GM12878 (cell line): ENCODE data around the gene ZNF692. TPM values are rescaled to one million over a fixed set of nuclear protein-coding genes. Genes with fewer than 3 reads are reported as not detected.

Experiments
- ATAC-seq: fragments of 200-7000 bp; cut with Tn5 transposase; 3 replicates; pipeline ENCODE4 v1.9.1; 2020; ENCODE audit warnings: mild to moderate bottlenecking, moderate library complexity
- BruUV-seq: library from RNA; stranded (reverse); fragments of 400-500 nt; replicated peaks from 2 replicates; lab custom pipeline; 2021; lab: Mats Ljungman, UMichigan
- CTCF ChIA-PET: fragments of 300-600 bp; sonication (Branson Sonifier 250); formaldehyde crosslinking; extraction: SDS; loops from one replicate; lab custom pipeline; 2021; ENCODE audit warnings: inconsistent platforms; lab: Yijun Ruan, JAX
- POLR2A ChIA-PET: fragments of 350-600 bp; formaldehyde crosslinking; extraction: SDS; loops from one replicate; lab custom pipeline; 2021; ENCODE audit warnings: inconsistent platforms; lab: Charles Lee
- RAD21 ChIA-PET: fragments of 300-600 bp; sonication (Branson Sonifier 250); formaldehyde crosslinking; loops from one replicate; lab custom pipeline; 2023; ENCODE audit warnings: antibody characterized with exemption; ENCODE audit not compliant: unreplicated experiment; lab: Charles Lee
- SMC1A ChIA-PET: fragments of 300-600 bp; sonication (Branson Sonifier 250); formaldehyde crosslinking; loops from one replicate; lab custom pipeline; 2023; ENCODE audit not compliant: unreplicated experiment, uncharacterized antibody; lab: Charles Lee
- DNase-seq: peaks from one replicate; pipeline ENCODE4 v3.0.0-alpha.2; 2011; ENCODE audit warnings: low read depth, low spot score
- FAIRE-seq: peaks from 3 replicates; lab custom pipeline; 2011; peaks lifted over from hg19 to GRCh38; lab: Jason Lieb, UNC
- H2AFZ ChIP-seq: 2 replicates; pipeline ENCODE4 v1.6.0; 2011; ENCODE audit warnings: low read depth, low read length, control low read depth; ENCODE audit not compliant: control insufficient read depth
- H3K27ac ChIP-seq: 2 replicates; pipeline ENCODE4 v1.5.1; 2011; ENCODE audit warnings: control low read depth; ENCODE audit not compliant: control insufficient read depth, insufficient read depth
- H3K27me3 ChIP-seq, 2 experiments: replicated peaks in 1 of 2; 2 replicates each; pipeline versions ENCODE4 v1.6.0 to v1.6.1; 2011; ENCODE audit warnings: low read length in 1 of 2; ENCODE audit not compliant: control insufficient read depth in 2 of 2, insufficient read depth in 2 of 2
- H3K36me3 ChIP-seq, 2 experiments: 2 replicates each; pipeline ENCODE4 v1.5.1; 2011; ENCODE audit warnings: low read length in 1 of 2; ENCODE audit not compliant: control insufficient read depth in 2 of 2, insufficient read depth in 2 of 2
- H3K4me1 ChIP-seq: 2 replicates; pipeline ENCODE4 v1.6.1; 2011; ENCODE audit warnings: mild to moderate bottlenecking, low read length, moderate library complexity, mixed read lengths; ENCODE audit not compliant: control insufficient read depth, insufficient read depth
- H3K4me2 ChIP-seq: 2 replicates; pipeline ENCODE4 v1.6.0; 2011; ENCODE audit warnings: control low read depth; ENCODE audit not compliant: control insufficient read depth, insufficient read depth
- H3K4me3 ChIP-seq: fragments of 200-600 bp; sonication (generic); 2 replicates; pipeline ENCODE4 v1.5.1; 2016
- H3K79me2 ChIP-seq: 2 replicates; pipeline ENCODE4 v1.6.0; 2011; ENCODE audit warnings: low read length; ENCODE audit not compliant: control insufficient read depth, insufficient read depth
- H3K9ac ChIP-seq: 2 replicates; pipeline ENCODE4 v1.8.0; 2011; ENCODE audit warnings: low read length, control low read depth, mixed read lengths; ENCODE audit not compliant: control insufficient read depth, insufficient read depth
- H3K9me3 ChIP-seq: replicated peaks from 3 replicates; pipeline ENCODE4 v1.5.1; 2011; ENCODE audit warnings: mild to moderate bottlenecking, low read length; ENCODE audit not compliant: control insufficient read depth, insufficient read depth
- H4K20me1 ChIP-seq: 2 replicates; pipeline ENCODE4 v1.6.0; 2011; ENCODE audit not compliant: control insufficient read depth, insufficient read depth
- CHD1 ChIP-seq: IDR thresholded peaks from 2 replicates; pipeline ENCODE4 v1.6.1; 2012; ENCODE audit warnings: low read depth, low read length, improper control_type of control experiment
- JUNB ChIP-seq: IDR thresholded peaks from 2 replicates; pipeline ENCODE4 v1.6.1; 2016; ENCODE audit warnings: antibody characterized with exemption, mild to moderate bottlenecking
- MEF2B ChIP-seq: fragments of 450-650 bp; IDR thresholded peaks from 2 replicates; pipeline ENCODE4 v1.6.1; 2018; ENCODE audit warnings: mild to moderate bottlenecking, moderate library complexity; ENCODE audit not compliant: partially characterized antibody, poor library complexity, severe bottlenecking
- MLLT1 ChIP-seq: fragments of 450-650 bp; IDR thresholded peaks from 2 replicates; pipeline ENCODE4 v1.6.1; 2016; ENCODE audit warnings: mild to moderate bottlenecking
- SP1 ChIP-seq: IDR thresholded peaks from one replicate; pipeline ENCODE4 v1.6.1; 2011; ENCODE audit warnings: low read depth, low read length
- ZBED1 ChIP-seq: IDR thresholded peaks from 2 replicates; pipeline ENCODE4 v1.6.1; 2016; ENCODE audit warnings: borderline replicate concordance
- ZNF687 ChIP-seq: fragments of 450-650 bp; IDR thresholded peaks from 2 replicates; pipeline ENCODE4 v1.6.1; 2017; ENCODE audit warnings: mild to moderate bottlenecking, moderate library complexity
- WGBS: methylation state at CpG from one replicate; pipeline ENCODE4 v1.1.6; 2016; ENCODE audit warnings: low lambda C conversion rate; ENCODE audit not compliant: insufficient replicate concordance, insufficient coverage; ENCODE audit errors: missing lambda C conversion rate; 5-methylcytosine and 5-hydroxymethylcytosine counted together
- in situ Hi-C: fragments of 300-500 bp; cut with MboI; formaldehyde crosslinking; loops from 9 replicates; pipeline ENCODE4 v1.14.3; 2018; ENCODE audit warnings: mixed read lengths
- intact Hi-C: fragments of 100-400 bp; cut with micrococcal nuclease; formaldehyde crosslinking; loops from one replicate; pipeline ENCODE4 v1.14.2; 2022; ENCODE audit not compliant: unreplicated experiment
- polyA plus RNA-seq, 11 experiments: library from polyadenylated mRNA; depleted of rRNA in 4 of 11; unstranded in 6 of 11; stranded (reverse) in 5 of 11; fragments of >200 nt; fragmentation: Nextera tagmentation in 4 of 11; fragmentation: Illumina TruSeq in 1 of 11; extraction: Ambion mirVana in 4 of 11; extraction: Trizol in 1 of 11; gene quantifications; 1 replicate in 1 of 11; 2 replicates in 10 of 11; pipeline versions ENCODE4 v1.2.1 to v1.2.3, GENCODE V29; 2011 to 2016; ENCODE audit warnings: inconsistent platforms in 2 of 11, missing spikeins in 2 of 11, low read depth in 1 of 11
- total RNA-seq, 4 experiments: library from RNA; depleted of rRNA in 3 of 4; stranded (reverse); fragments of >200 nt in 3 of 4; fragmentation: Illumina TruSeq in 1 of 4; extraction: Trizol in 1 of 4; gene quantifications; 2 replicates each; pipeline versions ENCODE4 v1.2.1 to v1.2.3, GENCODE V29; 2013 to 2021
- TF ChIP-seq, protein P1 (sequence below): fragments of 450-650 bp; IDR thresholded peaks from 2 replicates; pipeline ENCODE4 v1.6.1; 2017; ENCODE audit warnings: borderline replicate concordance
- TF ChIP-seq, protein P2 (sequence below): IDR thresholded peaks from 2 replicates; pipeline ENCODE4 v1.6.1; 2011; ENCODE audit warnings: borderline replicate concordance, low read depth, mild to moderate bottlenecking, moderate library complexity, mixed read lengths, low read length; ENCODE audit not compliant: insufficient read depth; ENCODE audit errors: extremely low read length
- TF ChIP-seq, protein P3 (sequence below): fragments of 450-650 bp; IDR thresholded peaks from 2 replicates; pipeline ENCODE4 v1.6.1; 2016; ENCODE audit warnings: mild to moderate bottlenecking

The ZNF692 gene
- total and polyA plus RNA-seq, 10 of the 15 experiments (the other 5 are each of a cell fraction or from before 2014, with no cell fraction given): 5.3 to 76.6 (median 36.9) TPM

DNA sequence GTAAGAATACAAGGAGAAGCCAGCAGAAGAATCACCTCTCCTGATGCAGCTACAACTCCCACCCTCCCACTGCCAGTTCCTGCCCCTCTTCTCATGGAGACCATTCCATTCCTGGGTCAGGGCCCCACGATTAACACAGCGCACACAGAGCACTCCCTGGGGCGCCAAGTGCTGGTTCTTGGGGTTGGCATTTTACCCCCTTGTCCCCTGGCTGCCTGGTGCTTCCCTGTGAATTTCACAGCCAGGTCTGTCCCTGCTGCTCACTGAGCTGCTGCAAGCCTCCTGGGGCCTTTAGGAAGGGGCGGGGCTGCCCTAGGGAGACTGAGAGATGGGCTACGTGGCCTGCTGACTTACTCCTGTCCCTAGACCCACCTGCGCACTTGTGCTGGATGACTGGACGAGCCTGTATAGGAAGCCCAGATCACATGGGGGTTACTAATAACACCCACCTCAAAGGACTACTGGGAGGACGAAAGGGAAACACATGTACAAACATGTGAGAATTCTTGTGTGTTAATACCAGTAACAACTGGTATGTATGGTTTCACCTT lies 16.0 kb downstream of the ZNF692 start (continued):
- 0 out of 2 replicates have a peak, but pooled peaks have one; percentile 56 for TF ChIP-seq ZNF687

DNA sequence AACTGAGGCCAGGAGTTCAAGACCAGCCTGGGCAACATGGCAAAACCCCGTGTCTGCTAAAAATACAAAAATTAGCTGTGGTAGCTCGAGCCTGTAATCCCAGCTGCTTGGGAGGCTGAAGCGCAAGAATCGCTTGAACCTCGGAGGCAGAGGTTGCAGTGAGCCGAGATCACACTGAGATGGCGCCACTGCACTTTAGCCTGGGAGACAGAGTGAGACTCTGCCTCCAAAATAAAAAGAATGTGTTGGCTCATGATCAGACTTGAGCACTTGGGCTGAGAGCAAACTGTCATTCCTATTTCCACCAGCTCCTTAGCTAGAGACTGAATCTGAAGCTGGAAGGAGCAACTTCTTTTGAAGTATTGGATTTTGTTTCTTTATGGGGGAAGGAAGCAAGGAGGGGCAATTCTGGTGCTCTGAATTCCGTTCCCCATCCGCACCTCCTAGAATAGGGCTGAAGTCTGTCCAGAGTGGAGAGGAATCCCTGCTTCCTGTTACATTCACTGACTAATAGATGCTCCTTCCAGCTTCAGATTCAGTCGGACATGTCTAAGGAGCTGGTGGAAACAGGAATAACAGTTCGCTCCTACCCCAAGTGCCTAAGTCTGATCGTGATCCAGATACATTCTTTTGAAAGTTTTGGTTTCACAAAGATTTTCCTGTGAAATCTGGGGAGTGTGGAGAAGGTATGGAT lies 17.0 kb downstream of the ZNF692 start:
- BruUV-seq: no TSS peak
- H3K4me3 ChIP-seq: no peak overlapping the region
- H4K20me1 ChIP-seq: no peaks in the 10 kb centered on the region
- ChIA-PET CTCF (interaction anchor here (0.8 to 4.8 kb wide), 16 partner anchors 10 to 85 kb away, joined by 3 to 52 read pairs (median 6); partner anchors contain the start of genes PGBD2, SH3BP5L and ZNF692), SMC1A (interaction anchor here (0.9 to 2.6 kb wide), 16 partner anchors 10 to 599 kb away, joined by 3 to 16 read pairs (median 4); partner anchors contain the start of gene SH3BP5L), POLR2A (interaction anchor here (0.8 to 3.4 kb wide), 7 partner anchors 9 to 64 kb away, joined by 3 to 28 read pairs (median 5); partner anchors contain the start of genes PGBD2, SH3BP5L and ZNF692), RAD21 (interaction anchor here (0.9 to 3.2 kb wide), 5 partner anchors 13 to 31 kb away, joined by 3 to 25 read pairs (median 3); partner anchors contain the start of genes SH3BP5L and ZNF692)
- no peak for DNase-seq
- no peak overlapping the region for H2AFZ ChIP-seq
- no peaks in the 10 kb centered on the region for H3K27me3 ChIP-seq
- H3K9ac ChIP-seq: peak overlapping the region; percentile 32; the same call in 1 of the 2 replicates
- FAIRE-seq: no peak
- in situ Hi-C loops: no loop called here
- WGBS: 68% methylated on average over 12 of the region's 12 CpGs
- no peak for ATAC-seq
- intact Hi-C loops: no loop called here
- peaks cover 9 to 14% of the 10 kb centered on the region in 2 experiments for H3K36me3 ChIP-seq
- peak overlapping the region; percentile 63 for H3K4me2 ChIP-seq
- peak overlapping the region; percentile 65; the same call in 1 of the 2 replicates for H3K27ac ChIP-seq
- peaks cover 43% of the 10 kb centered on the region for H3K79me2 ChIP-seq
- H3K9me3 ChIP-seq: no peaks in the 10 kb centered on the region
- peaks cover 10% of the 10 kb centered on the region for H3K4me1 ChIP-seq
- TF ChIP-seq, protein P1, sequence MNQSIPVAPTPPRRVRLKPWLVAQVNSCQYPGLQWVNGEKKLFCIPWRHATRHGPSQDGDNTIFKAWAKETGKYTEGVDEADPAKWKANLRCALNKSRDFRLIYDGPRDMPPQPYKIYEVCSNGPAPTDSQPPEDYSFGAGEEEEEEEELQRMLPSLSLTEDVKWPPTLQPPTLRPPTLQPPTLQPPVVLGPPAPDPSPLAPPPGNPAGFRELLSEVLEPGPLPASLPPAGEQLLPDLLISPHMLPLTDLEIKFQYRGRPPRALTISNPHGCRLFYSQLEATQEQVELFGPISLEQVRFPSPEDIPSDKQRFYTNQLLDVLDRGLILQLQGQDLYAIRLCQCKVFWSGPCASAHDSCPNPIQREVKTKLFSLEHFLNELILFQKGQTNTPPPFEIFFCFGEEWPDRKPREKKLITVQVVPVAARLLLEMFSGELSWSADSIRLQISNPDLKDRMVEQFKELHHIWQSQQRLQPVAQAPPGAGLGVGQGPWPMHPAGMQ: no peak
- TF ChIP-seq MEF2B: no peak
- TF ChIP-seq, protein P2, sequence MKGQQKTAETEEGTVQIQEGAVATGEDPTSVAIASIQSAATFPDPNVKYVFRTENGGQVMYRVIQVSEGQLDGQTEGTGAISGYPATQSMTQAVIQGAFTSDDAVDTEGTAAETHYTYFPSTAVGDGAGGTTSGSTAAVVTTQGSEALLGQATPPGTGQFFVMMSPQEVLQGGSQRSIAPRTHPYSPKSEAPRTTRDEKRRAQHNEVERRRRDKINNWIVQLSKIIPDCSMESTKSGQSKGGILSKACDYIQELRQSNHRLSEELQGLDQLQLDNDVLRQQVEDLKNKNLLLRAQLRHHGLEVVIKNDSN: no peak
- TF ChIP-seq CHD1: no peak
- TF ChIP-seq MLLT1: peak; percentile 94
- no peak for TF ChIP-seq ZBED1
- TF ChIP-seq, protein P3, sequence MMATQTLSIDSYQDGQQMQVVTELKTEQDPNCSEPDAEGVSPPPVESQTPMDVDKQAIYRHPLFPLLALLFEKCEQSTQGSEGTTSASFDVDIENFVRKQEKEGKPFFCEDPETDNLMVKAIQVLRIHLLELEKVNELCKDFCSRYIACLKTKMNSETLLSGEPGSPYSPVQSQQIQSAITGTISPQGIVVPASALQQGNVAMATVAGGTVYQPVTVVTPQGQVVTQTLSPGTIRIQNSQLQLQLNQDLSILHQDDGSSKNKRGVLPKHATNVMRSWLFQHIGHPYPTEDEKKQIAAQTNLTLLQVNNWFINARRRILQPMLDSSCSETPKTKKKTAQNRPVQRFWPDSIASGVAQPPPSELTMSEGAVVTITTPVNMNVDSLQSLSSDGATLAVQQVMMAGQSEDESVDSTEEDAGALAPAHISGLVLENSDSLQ: no peak
- TF ChIP-seq JUNB: no peak
- TF ChIP-seq SP1: no peak
